Mucosa of descending colon (tissue), 3 donors: ENCODE measurements around the gene FLVCR2. TPM values are rescaled to one million over a fixed set of nuclear protein-coding genes. Genes with fewer than 3 reads are reported as not detected.
A peak's percentile ranks its signal among the peaks of the same experiment; 100 is the strongest.

ENCODE experiments used
- ATAC-seq: fragments of 200-7000 bp; cut with Tn5 transposase; one replicate; pipeline ENCODE4 v1.9.1; 2020; ENCODE audit warnings: mild to moderate bottlenecking, moderate library complexity
- DNase-seq, 3 donors: peaks; one replicate each; pipeline ENCODE4 v3.0.0-alpha.2; 2020
- H3K36me3 ChIP-seq: fragments of 200-600 bp; one replicate; pipeline ENCODE4 v1.8.0; 2021; ENCODE audit warnings: low read depth, mild to moderate bottlenecking
- H3K4me1 ChIP-seq: fragments of 200-600 bp; one replicate; pipeline ENCODE4 v1.8.0; 2021; ENCODE audit warnings: low read depth, mild to moderate bottlenecking
- H3K4me3 ChIP-seq: fragments of 200-600 bp; one replicate; pipeline ENCODE4 v1.8.0; 2021; ENCODE audit warnings: mild to moderate bottlenecking
- H3K9me3 ChIP-seq: fragments of 200-600 bp; one replicate; pipeline ENCODE4 v1.8.0; 2021; ENCODE audit warnings: mild to moderate bottlenecking
- intact Hi-C, 2 donors: fragments of 100-400 bp; cut with DNase I in 1 of 2; cut with micrococcal nuclease in 1 of 2; formaldehyde crosslinking; loops; one replicate each; pipeline versions ENCODE4 v1.11.0 to v1.11.1; 2022; cut with DNase I, micrococcal nuclease
- total RNA-seq, 3 donors: library from RNA; stranded (reverse); fragmentation: NEBNext Ultra II Directional in 2 of 3; extraction: Animal tissue kit (Norgen Biotek cat#: 25700) in 2 of 3; gene quantifications; one replicate each; pipeline versions ENCODE4 v1.2.1 to v1.2.4, GENCODE V29; 2021 to 2023
- TF ChIP-seq, protein P1 (sequence below): fragments of 200-600 bp; IDR thresholded peaks from one replicate; pipeline ENCODE4 v1.8.0; 2022; ENCODE audit warnings: antibody characterized with exemption, mild to moderate bottlenecking
- donor health status: DM: no; HTN: no; CAD: no; lungs with moderate emphysema.
- donor health status: DM: no; HTN: no; CAD: no.
- donor health status: DM: no; HTN: yes; CAD: no.

FLVCR2 gene
- total RNA-seq, 3 donors from 2014 or later = 19.2 to 37.5 (median 35.3) TPM

GRCh38 chr14:75537071-75537470 lies 41.3 kb upstream of the FLVCR2 start:
- intact Hi-C loops = no loop called here
- Histone ChIP-seq H3K4me1 (peaks cover 4% of the 10 kb centered on the region), H3K4me3 (no peak overlapping the region), H3K36me3 (no peaks in the 10 kb centered on the region), H3K9me3 (no peaks in the 10 kb centered on the region)
- TF ChIP-seq, protein P1, sequence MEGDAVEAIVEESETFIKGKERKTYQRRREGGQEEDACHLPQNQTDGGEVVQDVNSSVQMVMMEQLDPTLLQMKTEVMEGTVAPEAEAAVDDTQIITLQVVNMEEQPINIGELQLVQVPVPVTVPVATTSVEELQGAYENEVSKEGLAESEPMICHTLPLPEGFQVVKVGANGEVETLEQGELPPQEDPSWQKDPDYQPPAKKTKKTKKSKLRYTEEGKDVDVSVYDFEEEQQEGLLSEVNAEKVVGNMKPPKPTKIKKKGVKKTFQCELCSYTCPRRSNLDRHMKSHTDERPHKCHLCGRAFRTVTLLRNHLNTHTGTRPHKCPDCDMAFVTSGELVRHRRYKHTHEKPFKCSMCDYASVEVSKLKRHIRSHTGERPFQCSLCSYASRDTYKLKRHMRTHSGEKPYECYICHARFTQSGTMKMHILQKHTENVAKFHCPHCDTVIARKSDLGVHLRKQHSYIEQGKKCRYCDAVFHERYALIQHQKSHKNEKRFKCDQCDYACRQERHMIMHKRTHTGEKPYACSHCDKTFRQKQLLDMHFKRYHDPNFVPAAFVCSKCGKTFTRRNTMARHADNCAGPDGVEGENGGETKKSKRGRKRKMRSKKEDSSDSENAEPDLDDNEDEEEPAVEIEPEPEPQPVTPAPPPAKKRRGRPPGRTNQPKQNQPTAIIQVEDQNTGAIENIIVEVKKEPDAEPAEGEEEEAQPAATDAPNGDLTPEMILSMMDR = no peak
- DNase-seq = no peak
- no peak for ATAC-seq

DNA sequence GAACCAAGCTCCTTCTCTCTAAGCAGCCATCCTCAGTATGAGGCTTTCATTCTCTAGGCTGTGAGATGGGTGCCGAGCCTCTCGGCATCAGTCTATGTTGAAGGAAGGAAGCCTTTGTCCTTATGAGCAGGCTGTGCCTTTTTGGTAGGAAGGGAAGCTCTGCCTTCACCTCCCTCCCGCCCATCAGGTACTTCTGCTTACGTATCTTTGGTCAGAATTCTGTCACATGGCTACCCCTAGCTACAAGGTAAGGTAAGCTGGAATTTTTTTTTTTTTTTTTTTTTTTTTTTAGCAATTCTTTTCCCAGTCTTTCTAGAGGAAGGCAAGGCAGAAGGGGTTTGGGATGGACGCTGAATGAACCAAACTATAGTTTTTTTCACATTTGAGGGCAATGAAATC lies 39.3 kb upstream of the FLVCR2 start:
- H3K4me3 ChIP-seq = no peak overlapping the region
- no peaks in the 10 kb centered on the region for H3K36me3 ChIP-seq
- intact Hi-C loops = no loop called here
- peaks cover 4% of the 10 kb centered on the region for H3K4me1 ChIP-seq
- no peak for ATAC-seq
- no peaks in the 10 kb centered on the region for H3K9me3 ChIP-seq
- TF ChIP-seq, protein P1 = no peak
- DNase-seq = no peak

DNA sequence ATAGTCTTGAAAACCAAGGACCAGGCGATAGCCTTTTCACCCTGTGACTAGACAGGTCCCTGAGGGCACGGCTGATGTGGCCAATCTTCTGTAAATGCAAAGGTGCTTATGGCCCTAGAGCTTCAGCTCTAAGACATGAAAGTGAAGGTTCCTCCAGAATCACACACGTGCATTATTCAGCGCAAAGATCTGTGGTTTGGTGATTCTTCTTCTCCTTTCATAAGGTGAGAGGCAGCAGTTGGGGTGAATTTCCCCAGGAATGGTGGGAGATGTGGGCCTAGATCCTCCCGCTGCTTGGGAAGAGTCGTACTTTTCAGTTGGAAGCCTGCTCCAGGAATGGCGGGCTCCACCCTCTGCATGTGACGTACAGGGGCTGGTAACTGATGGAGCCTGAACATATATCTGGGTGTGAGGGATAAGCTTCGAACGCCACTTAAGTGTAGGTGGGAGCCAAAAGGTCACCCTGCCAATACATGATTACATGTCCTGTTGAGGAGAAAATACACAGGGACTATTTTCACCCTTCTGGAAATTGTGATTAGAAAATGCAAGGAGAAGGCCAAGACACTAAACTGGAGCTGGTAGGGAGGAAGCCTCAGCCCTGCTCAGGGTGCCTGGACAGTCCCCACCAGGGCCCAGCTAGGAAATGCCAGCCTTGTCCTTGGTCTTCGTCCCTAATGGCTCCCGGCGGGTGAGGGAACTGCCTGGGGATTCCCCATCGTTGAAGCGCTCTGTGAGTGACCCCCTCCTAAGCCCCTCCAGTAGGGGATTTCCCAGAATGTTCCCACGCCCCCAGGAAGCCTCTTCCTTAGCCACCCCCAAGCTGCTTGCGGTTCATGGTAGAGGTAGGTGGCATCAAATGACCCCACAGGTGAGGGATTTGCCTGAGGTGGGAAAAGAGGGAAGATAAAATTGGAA lies 38.6 kb upstream of the FLVCR2 start:
- Histone ChIP-seq H3K4me3 (no peak overlapping the region), H3K9me3 (no peaks in the 10 kb centered on the region), H3K4me1 (peaks cover 4% of the 10 kb centered on the region), H3K36me3 (no peaks in the 10 kb centered on the region)
- ATAC-seq (peak; percentile 13), DNase-seq (no peak)
- TF ChIP-seq, protein P1 = no peak
- intact Hi-C loops = no loop called here

- Histone ChIP-seq H3K9me3 (no peaks in the 10 kb centered on the region), H3K36me3 (no peaks in the 10 kb centered on the region), H3K4me3 (no peak overlapping the region), H3K4me1 (peaks cover 4% of the 10 kb centered on the region)
- intact Hi-C loops = no loop called here
- no peak for ATAC-seq
- DNase-seq = no peak
- TF ChIP-seq, protein P1 = no peak
These were observed 38.0 kb upstream of the FLVCR2 start for GRCh38 chr14:75540479-75540851.

GRCh38 chr14:75542588-75543091 lies 35.8 kb upstream of the FLVCR2 start:
- Histone ChIP-seq H3K4me1 (no peaks in the 10 kb centered on the region), H3K36me3 (no peaks in the 10 kb centered on the region), H3K4me3 (no peak overlapping the region), H3K9me3 (no peaks in the 10 kb centered on the region)
- TF ChIP-seq, protein P1 = no peak
- DNase-seq (peak; percentile 54 to 83 (median 55)), ATAC-seq (peak; percentile 84)
- intact Hi-C loops = no loop called here
